Gastroesophageal sphincter (tissue), 4 donors: ENCODE results near the gene ANKS1A. TPM values are rescaled to one million over a fixed set of nuclear protein-coding genes. Genes with fewer than 3 reads are reported as not detected.
"Not testable (repeated sequence)": the region's sequence is repeated elsewhere in the genome, so short reads cannot be mapped to it uniquely, and the experiment has no call there.

Experiments used
- ATAC-seq: fragments of 150-250 bp; one replicate; pipeline ENCODE4 v1.9.1; 2016; ENCODE audit warnings: mild to moderate bottlenecking, moderate library complexity
- H3K27ac ChIP-seq, 4 donors: fragments of 200-600 bp; sonication (generic) in 3 of 4; 1 replicate in 3 of 4; 2 replicates in 1 of 4; pipeline ENCODE4 v1.5.1; 2016 to 2019
- H3K27me3 ChIP-seq: fragments of 200-600 bp; sonication (generic); one replicate; pipeline ENCODE4 v1.5.1; 2019
- H3K36me3 ChIP-seq, 2 donors: fragments of 200-600 bp; sonication (generic); one replicate each; pipeline ENCODE4 v1.5.1; 2019; ENCODE audit warnings: control low read depth in 1 of 2
- H3K4me1 ChIP-seq, 3 donors: fragments of 200-600 bp; sonication (generic); 1 replicate in 2 of 3; 2 replicates in 1 of 3; pipeline ENCODE4 v1.5.1; 2016 to 2019; ENCODE audit warnings: control low read depth in 2 of 3
- H3K4me3 ChIP-seq, 2 donors: fragments of 200-600 bp; sonication (generic); one replicate each; pipeline ENCODE4 v1.5.1; 2019; ENCODE audit warnings: mild to moderate bottlenecking in 1 of 2, moderate library complexity in 1 of 2
- H3K9me3 ChIP-seq, 3 donors: fragments of 200-600 bp; sonication (generic); one replicate each; pipeline ENCODE4 v1.5.1; 2017 to 2019; ENCODE audit warnings: control low read depth in 2 of 3
- EP300 ChIP-seq: sonication (generic); formaldehyde crosslinking; IDR thresholded peaks from one replicate; pipeline ENCODE4 v1.6.1; 2017; ENCODE audit warnings: antibody characterized with exemption, mild to moderate bottlenecking
- POLR2A ChIP-seq, 2 donors: fragments of 450-650 bp; IDR thresholded peaks; one replicate each; pipeline ENCODE4 v1.6.1; 2017; ENCODE audit warnings: antibody characterized with exemption in 2 of 2, mild to moderate bottlenecking in 2 of 2, moderate library complexity in 1 of 2
- POLR2AphosphoS5 ChIP-seq: sonication (generic); formaldehyde crosslinking; IDR thresholded peaks from one replicate; pipeline ENCODE4 v1.6.1; 2017; ENCODE audit warnings: antibody characterized with exemption
- WGBS, 2 donors: methylation state at CpG; one replicate each; pipeline ENCODE4 v1.1.5; 2018; ENCODE audit warnings: low coverage in 1 of 2; 5-methylcytosine and 5-hydroxymethylcytosine counted together
- total RNA-seq, 4 donors: library from RNA; depleted of rRNA; stranded (reverse); fragments of >200 nt; gene quantifications; one replicate each; pipeline ENCODE4 v1.1.0, GENCODE V29; 2016
- TF ChIP-seq, protein P1 (sequence below), 4 experiments: fragments of 200-600 bp in 2 of 4; fragments of 450-650 bp in 2 of 4; sonication (generic) in 1 of 4; IDR thresholded peaks; one replicate each; pipeline ENCODE4 v1.5.1; 2017 to 2019; ENCODE audit warnings: antibody characterized with exemption in 4 of 4, mild to moderate bottlenecking in 2 of 4, moderate library complexity in 2 of 4

Gene ANKS1A
- total RNA-seq, 4 donors from 2014 or later: 52.0 to 135 (median 88.4) TPM

DNA sequence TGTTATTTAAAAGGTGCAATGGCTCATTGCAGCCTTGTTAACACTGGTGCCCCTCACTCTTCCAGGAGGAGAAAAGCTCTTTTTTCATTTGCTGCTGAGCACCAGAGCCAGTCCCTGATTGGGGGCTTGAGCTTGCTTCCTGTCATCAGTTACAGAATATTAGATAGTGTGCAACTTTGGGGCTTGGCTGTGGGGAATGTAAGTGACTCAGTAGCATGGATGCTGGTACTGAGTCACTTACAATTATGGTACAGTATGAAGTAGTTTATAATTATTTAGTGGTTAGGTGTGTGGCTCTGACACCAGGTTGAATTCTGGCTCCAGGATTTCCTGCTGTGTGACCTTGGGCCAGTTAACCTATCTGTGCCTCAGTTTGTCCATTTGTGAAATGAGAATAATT is 37.6 kb downstream of the ANKS1A start:
- Histone ChIP-seq H3K4me1 (no peaks in the 10 kb centered on the region), H3K36me3 (no peaks in the 10 kb centered on the region), H3K27me3 (no peaks in the 10 kb centered on the region), H3K4me3 (no peak overlapping the region), H3K27ac (no peak overlapping the region), H3K9me3 (no peaks in the 10 kb centered on the region)
- no peak for TF ChIP-seq POLR2AphosphoS5
- TF ChIP-seq POLR2A (IDR thresholded peaks at IDR 0.05): no peak
- TF ChIP-seq EP300: no peak
- TF ChIP-seq, protein P1, sequence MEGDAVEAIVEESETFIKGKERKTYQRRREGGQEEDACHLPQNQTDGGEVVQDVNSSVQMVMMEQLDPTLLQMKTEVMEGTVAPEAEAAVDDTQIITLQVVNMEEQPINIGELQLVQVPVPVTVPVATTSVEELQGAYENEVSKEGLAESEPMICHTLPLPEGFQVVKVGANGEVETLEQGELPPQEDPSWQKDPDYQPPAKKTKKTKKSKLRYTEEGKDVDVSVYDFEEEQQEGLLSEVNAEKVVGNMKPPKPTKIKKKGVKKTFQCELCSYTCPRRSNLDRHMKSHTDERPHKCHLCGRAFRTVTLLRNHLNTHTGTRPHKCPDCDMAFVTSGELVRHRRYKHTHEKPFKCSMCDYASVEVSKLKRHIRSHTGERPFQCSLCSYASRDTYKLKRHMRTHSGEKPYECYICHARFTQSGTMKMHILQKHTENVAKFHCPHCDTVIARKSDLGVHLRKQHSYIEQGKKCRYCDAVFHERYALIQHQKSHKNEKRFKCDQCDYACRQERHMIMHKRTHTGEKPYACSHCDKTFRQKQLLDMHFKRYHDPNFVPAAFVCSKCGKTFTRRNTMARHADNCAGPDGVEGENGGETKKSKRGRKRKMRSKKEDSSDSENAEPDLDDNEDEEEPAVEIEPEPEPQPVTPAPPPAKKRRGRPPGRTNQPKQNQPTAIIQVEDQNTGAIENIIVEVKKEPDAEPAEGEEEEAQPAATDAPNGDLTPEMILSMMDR (IDR thresholded peaks at IDR 0.05): no peak
- no peak for ATAC-seq

DNA sequence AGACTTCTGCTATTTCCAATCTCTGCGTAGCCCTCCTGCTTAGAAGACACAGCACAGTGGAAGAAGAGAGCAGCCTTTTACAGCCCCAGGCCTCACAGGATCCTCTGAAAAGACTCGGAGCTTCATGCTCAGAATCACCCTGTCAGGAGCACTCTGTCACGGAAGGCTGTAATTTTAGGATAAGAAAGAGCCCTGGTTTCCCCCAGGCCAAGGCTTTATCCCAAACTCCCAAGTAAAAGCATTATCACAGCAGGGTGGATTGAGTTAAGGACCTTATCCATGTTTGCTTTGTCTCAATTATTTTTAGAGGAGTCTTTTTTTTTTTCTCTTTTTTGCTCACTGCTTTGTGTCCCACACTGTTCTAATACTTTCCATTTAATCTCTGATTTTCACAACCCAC is 39.2 kb downstream of the ANKS1A start:
- Histone ChIP-seq H3K36me3 (no peaks in the 10 kb centered on the region), H3K9me3 (no peaks in the 10 kb centered on the region), H3K4me3 (no peak overlapping the region), H3K27ac (no peak overlapping the region), H3K27me3 (no peaks in the 10 kb centered on the region), H3K4me1 (no peaks in the 10 kb centered on the region)
- ATAC-seq: no peak
- WGBS, 2 donors: 89 to 100% methylated on average over 1 to 3 of the region's 3 CpGs
- TF ChIP-seq EP300 (no peak), POLR2A (IDR thresholded peaks at IDR 0.05) (no peak), POLR2AphosphoS5 (no peak)
- TF ChIP-seq, protein P1 (IDR thresholded peaks at IDR 0.05): no peak

DNA sequence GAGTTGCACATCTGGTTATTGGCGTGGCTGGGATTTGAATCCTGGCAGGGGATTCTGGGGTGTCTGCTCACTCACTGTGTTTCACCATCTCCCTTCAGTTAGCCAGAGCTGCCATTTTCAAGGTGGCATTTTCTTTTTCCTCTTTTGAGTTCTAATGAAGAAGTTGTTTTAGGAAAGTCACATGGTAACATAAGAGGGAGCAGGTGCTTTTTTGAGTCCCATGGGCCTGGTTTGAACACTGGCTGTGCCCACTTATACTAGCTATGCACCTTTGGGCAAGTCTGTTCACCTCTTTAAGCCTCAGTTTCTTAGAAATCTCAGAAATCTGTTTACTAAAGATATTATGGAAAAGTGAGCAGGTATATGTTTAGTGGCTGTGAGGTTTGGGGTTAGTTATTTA is 39.6 kb downstream of the ANKS1A start:
- Histone ChIP-seq H3K9me3 (no peaks in the 10 kb centered on the region), H3K4me1 (peaks cover 0 to under 1% (median 0%) of the 10 kb centered on the region in 3 donors), H3K27ac (no peak overlapping the region), H3K4me3 (no peak overlapping the region), H3K36me3 (no peaks in the 10 kb centered on the region), H3K27me3 (no peaks in the 10 kb centered on the region)
- no peak for ATAC-seq
- TF ChIP-seq, protein P1 (IDR thresholded peaks at IDR 0.05): no peak
- TF ChIP-seq POLR2AphosphoS5 (no peak), EP300 (no peak), POLR2A (IDR thresholded peaks at IDR 0.05) (no peak)
- 90% methylated on average over 1 of the region's 1 CpG; no CpG with 5 or more reads in 1 of the 2 donors for WGBS, 2 donors

DNA sequence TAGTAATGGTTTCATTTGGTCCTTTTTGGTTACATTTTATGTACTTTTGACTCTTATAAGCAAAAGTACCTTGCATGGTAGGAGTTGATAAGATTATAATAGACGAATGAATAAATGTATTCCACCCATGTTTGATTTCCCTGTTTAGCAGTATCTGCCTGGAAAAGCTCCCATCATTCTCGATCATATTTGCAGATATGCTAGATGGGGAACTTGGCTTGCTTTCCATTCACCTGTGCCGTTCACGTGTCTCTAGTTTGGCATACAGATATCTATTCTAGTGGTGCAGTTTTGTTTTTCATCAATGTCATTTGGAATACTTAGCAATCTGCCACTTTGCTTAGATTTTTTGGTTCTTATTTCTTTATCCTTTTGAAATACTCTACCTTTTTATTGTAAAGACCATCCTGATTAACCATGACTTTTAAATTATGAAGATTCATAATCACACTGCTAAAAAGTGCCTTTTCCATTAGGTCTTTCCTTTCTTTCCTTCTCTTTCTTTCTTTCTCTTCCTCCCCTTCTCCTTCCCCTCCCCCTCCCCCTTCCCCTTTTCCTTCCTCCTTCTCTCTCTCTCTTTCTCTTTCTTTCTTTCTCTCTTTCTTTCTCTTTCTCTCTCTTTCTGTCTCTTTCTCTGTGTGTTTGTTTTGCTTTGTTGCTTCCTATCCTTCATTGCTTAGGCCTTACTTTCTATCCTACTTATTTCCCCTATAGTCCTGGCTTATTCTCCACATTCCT is 40.4 kb downstream of the ANKS1A start:
- no peak for ATAC-seq
- Histone ChIP-seq H3K27me3 (no peaks in the 10 kb centered on the region), H3K27ac (no peak overlapping the region), H3K9me3 (no peaks in the 10 kb centered on the region), H3K36me3 (no peaks in the 10 kb centered on the region), H3K4me3 (no peak overlapping the region), H3K4me1 (peaks cover 0 to 7% (median 0%) of the 10 kb centered on the region in 3 donors)
- WGBS, 2 donors: 81 to 87% methylated on average over 4 of the region's 4 CpGs
- TF ChIP-seq EP300: no peak
- no peak for TF ChIP-seq POLR2A (IDR thresholded peaks at IDR 0.05)
- TF ChIP-seq, protein P1 (IDR thresholded peaks at IDR 0.05): no peak
- TF ChIP-seq POLR2AphosphoS5: no peak

DNA sequence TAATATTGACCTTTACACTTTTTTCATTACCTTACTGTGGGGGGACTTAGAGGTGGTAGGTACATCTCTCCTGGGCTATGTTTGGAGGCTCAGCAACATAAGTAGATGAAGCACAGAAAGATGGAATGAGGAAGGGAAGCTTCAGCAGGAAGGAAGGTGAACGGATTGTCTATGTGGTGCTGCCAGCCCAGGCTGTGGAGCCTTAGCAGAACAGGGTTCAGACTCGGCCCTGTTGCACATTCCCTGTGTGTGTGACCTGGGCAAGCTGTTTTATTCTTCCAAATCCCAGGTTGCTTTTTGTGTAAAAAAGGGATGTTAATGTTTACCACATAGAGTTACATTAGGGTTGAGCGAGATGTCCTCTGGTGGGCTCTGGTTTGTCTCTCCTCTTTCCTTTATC is 41.2 kb downstream of the ANKS1A start:
- Histone ChIP-seq H3K9me3 (no peaks in the 10 kb centered on the region), H3K4me1 (peaks cover 0 to 16% (median 0%) of the 10 kb centered on the region in 3 donors), H3K4me3 (no peak overlapping the region), H3K27ac (no peak overlapping the region), H3K27me3 (no peaks in the 10 kb centered on the region), H3K36me3 (no peaks in the 10 kb centered on the region)
- no peak for ATAC-seq
- WGBS, 2 donors: 70 to 100% methylated on average over 1 to 3 of the region's 3 CpGs
- TF ChIP-seq POLR2AphosphoS5 (no peak), EP300 (no peak), POLR2A (IDR thresholded peaks at IDR 0.05) (no peak)
- TF ChIP-seq, protein P1 (IDR thresholded peaks at IDR 0.05): no peak

DNA sequence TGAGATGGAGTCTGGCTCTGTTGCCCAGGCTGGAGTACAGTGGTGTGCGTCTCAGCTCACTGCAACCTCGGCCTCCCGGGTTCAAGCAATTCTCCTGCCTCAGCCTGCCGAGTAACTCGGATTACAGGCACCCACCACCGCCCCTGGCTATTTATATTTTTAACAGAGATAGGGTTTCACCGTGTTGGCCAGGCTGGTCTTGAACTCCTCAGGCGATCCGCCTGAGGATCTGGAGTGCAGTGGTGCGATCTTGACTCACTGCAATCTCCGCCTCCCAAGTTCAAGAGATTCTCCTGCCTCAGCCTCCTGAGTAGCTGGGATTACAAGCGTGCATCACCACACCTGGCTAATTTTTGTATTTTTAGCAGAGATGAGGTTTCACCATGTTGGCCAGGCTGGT is 43.1 kb downstream of the ANKS1A start:
- not testable (repeated sequence) for H3K27ac ChIP-seq, ATAC-seq, H3K27me3 ChIP-seq, H3K9me3 ChIP-seq, H3K4me3 ChIP-seq, H3K36me3 ChIP-seq
- 83 to 93% methylated on average over 1 to 12 of the region's 12 CpGs for WGBS, 2 donors
- peaks cover 0 to 19% (median 0%) of the 10 kb centered on the region in 3 donors for H3K4me1 ChIP-seq
